HG03378 (cell line): ENCODE data around the gene GPC2.

Experiments used
- ATAC-seq: cut with Tn5 transposase; IDR thresholded peaks from one replicate; pipeline ENCODE4 v1.9.1; 2021; ENCODE audit warnings: mild to moderate bottlenecking, moderate library complexity; ENCODE audit not compliant: unreplicated experiment

The GPC2 gene

GRCh38 chr7:100170101-100170897 is 6.9 kb downstream of the GPC2 start:
- ATAC-seq: no peak

DNA sequence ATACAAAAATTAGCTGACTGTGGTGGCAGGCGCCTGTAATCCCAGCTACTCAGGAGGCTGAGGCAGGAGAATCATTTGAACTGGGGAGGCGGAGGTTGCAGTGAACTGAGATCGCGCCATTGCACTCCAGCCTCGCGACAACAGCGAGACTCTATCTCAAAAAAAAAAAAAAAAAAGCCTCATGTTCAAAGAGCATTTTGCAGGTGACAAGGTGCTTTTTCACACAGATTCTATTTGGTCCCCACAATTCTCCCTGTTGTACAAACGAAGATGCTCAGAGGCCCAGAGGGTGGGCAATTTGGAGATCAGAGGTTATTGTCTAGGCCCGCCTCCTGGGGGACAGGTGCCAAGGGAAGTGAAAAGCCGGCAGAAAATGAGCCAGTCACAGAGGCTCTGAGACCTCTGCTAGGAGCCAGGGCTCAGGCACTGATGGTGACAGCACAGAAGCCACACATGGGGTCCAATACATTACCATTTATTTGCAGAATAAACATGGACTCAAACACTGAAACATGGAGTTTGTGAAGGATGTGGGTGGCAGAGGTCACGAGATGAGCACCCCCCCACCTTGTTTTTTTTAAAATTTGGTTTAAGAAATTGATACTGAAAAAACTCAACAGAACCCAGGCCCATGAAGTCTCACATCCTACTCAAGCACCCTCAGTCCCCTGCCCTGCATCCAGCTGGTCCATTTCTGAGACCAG is 7.9 kb downstream of the GPC2 start:
- ATAC-seq: no peak

- no peak for ATAC-seq
These were observed 9.3 kb downstream of the GPC2 start for GRCh38 chr7:100167912-100168323.

- no peak for ATAC-seq
These were observed 9.9 kb downstream of the GPC2 start for GRCh38 chr7:100166970-100167911.

DNA sequence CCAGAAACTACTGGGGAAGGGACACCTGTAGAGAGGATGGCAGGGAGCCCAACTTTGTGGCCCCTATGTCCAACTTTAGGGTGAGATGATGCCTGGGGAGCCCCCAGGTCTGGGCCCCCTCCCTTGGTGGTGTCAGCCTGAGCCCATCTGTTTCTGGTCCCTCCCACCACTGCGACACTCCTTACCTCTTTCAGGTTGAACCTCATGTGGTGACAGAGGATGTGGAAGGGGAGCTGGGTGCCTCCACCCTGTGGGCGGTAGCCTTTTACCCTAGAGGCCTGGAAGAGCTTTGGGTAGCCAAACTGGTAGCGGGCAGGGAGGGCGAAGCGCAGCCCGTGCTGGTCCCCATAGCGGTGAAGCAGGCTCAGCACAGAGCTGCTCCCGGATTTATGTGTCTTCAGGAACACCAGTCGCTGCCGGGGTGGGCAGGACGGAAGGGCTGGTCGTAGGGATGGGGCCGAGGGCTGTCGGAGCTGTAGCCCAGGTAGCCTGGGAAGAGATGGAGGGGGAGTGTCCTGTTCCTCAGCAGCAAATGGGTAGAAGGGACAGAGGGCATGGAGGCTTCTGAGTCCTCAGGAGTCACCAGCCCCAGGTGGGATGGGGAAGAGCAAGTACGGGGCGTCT is 10.8 kb downstream of the GPC2 start:
- ATAC-seq: no peak

- no peak for ATAC-seq
These were observed 13.3 kb downstream of the GPC2 start for GRCh38 chr7:100163871-100164270.

- ATAC-seq: no peak
These were observed 14.1 kb downstream of the GPC2 start for GRCh38 chr7:100163006-100163531.

DNA sequence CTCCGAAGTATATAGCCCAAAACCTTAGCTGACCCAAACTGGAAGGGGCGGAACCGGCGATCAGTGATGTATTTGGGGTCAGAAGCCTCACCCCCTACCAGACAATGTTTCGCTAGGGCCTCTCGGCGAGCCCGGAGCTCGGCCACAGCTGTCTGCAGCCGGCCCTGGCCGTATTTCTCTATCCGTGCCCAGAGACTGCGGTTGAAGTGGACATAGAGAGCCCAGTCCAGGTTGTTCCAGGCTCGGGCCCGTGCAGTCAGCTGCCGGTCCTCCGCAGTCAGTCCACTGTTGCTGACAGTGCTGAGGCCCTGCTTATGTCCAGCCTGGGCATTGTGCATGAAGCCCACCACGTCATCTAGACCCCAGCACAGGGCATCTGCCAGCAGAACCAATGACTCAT is 17.1 kb downstream of the GPC2 start:
- no peak for ATAC-seq

GRCh38 chr7:100159099-100159623 is 18.0 kb downstream of the GPC2 start:
- ATAC-seq: no peak

GRCh38 chr7:100158229-100159098 is 18.7 kb downstream of the GPC2 start, which contains the start of gene TRAPPC14:
TSS of gene TRAPPC14 (minus strand) at chr7:100158723. CDS start at chr7:100158499, 224 bp downstream.
- ATAC-seq: peak; percentile 49

GRCh38 chr7:100157334-100158228 is 19.6 kb downstream of the GPC2 start:
- no peak for ATAC-seq

DNA sequence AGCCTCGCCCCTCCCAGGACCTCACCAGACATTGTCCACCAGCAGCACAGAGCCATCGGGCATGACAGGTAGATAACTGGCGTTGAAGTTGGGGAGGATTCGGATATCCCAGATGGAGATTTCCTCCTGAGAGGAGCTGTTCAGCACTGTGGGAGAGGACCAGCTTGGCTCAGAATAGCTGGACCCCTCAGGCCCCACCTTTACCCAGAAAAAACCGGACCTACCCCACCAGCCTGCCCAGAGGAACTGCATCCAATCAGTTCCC is 20.2 kb downstream of the GPC2 start:
- no peak for ATAC-seq

GRCh38 chr7:100156331-100157068 is 20.7 kb downstream of the GPC2 start:
- no peak for ATAC-seq

- no peak for ATAC-seq
These were observed 21.4 kb downstream of the GPC2 start for GRCh38 chr7:100155553-100156317.

DNA sequence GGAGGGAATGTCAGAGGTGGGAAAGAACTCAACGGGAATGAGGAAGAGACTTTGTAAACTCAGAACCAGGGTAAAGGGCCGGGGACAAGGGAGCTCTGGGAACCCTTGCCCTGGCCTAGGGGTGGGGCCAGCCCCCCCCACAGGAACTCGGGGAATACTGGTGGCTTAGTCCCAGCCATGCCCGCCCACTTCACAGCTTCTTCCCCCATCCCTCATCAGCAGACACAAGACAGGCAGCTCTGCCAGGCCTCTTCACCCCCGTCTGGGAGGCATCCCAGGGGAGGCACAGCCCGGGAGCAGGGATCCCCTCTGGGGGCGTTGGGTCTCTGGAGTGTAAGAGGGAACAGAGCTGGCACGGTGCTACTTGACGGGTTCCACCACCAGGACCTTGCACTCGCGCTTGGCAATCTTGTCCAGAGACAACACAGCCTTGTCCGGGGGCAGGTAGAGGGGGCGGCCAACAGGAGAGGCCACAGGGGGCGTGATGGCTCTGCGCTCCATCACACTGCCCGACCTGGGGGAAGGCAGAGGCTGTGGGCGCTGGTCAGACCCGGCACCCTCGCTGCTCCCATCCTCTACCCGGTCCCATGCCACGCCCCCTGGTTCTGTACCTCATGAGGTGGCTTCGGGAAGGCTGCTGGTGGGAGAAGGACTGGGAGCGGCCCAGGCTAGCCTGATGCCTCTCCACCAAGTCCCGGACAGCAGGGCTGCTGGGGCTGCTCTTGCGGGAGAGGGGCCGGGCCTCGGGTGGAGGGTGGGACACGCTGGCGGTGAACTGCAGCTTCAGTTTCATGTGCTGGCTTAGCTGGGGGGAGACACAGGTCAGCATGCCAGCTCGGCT is 22.3 kb downstream of the GPC2 start:
- no peak for ATAC-seq
